DND-41 (cell line): Measurements from ENCODE around the gene NRXN2.

Experiments used
- ATAC-seq: fragments of 200-7000 bp; cut with Tn5 transposase; 3 replicates; pipeline ENCODE4 v1.9.1; 2021; ENCODE audit warnings: low read depth; ENCODE audit not compliant: insufficient read depth
- DNase-seq: peaks from one replicate; pipeline ENCODE4 v3.0.0-alpha.2; 2020
- H2AFZ ChIP-seq: 2 replicates; pipeline ENCODE4 v1.6.0; 2012; ENCODE audit warnings: low read depth, low read length
- H3K27ac ChIP-seq: 2 replicates; pipeline ENCODE4 v1.5.1; 2012; ENCODE audit warnings: low read length, inconsistent platforms
- H3K27me3 ChIP-seq: fragments of 200-600 bp; sonication (generic); 2 replicates; pipeline ENCODE4 v1.6.0; 2012; ENCODE audit warnings: low read length, mild to moderate bottlenecking, inconsistent platforms; ENCODE audit not compliant: insufficient read depth, poor library complexity
- H3K36me3 ChIP-seq: 2 replicates; pipeline ENCODE4 v1.5.1; 2012; ENCODE audit warnings: low read length, inconsistent platforms; ENCODE audit not compliant: insufficient read depth
- H3K4me1 ChIP-seq: 2 replicates; pipeline ENCODE4 v1.5.1; 2012; ENCODE audit warnings: mild to moderate bottlenecking, low read length; ENCODE audit not compliant: insufficient read depth
- H3K4me2 ChIP-seq: 2 replicates; pipeline ENCODE4 v1.6.0; 2012; ENCODE audit warnings: mild to moderate bottlenecking, moderate library complexity, low read length, inconsistent platforms; ENCODE audit not compliant: insufficient read depth
- H3K4me3 ChIP-seq, 2 experiments: fragments of 200-600 bp in 1 of 2; shearing (Covaris generic) in 1 of 2; 2 replicates each; pipeline ENCODE4 v1.5.1; 2012 to 2016; ENCODE audit warnings: inconsistent platforms in 2 of 2, low read length in 2 of 2, mild to moderate bottlenecking in 2 of 2, low read depth in 1 of 2, moderate library complexity in 1 of 2
- H3K79me2 ChIP-seq: 2 replicates; pipeline ENCODE4 v1.6.0; 2012; ENCODE audit warnings: low read length, inconsistent platforms; ENCODE audit not compliant: insufficient read depth
- H3K9ac ChIP-seq: 2 replicates; pipeline ENCODE4 v1.6.0; 2012; ENCODE audit warnings: low read depth, mild to moderate bottlenecking, inconsistent platforms, low read length, moderate library complexity
- H3K9me3 ChIP-seq: 2 replicates; pipeline ENCODE4 v1.5.1; 2012; ENCODE audit warnings: low read length, moderate library complexity, mild to moderate bottlenecking, inconsistent platforms; ENCODE audit not compliant: insufficient read depth, severe bottlenecking
- H4K20me1 ChIP-seq: 2 replicates; pipeline ENCODE4 v1.6.0; 2012; ENCODE audit warnings: low read length; ENCODE audit not compliant: insufficient read depth
- EZH2 ChIP-seq: IDR thresholded peaks from 3 replicates; pipeline ENCODE4 v1.6.1; 2012; ENCODE audit warnings: borderline replicate concordance, low read depth, mild to moderate bottlenecking, moderate library complexity, low read length, inconsistent platforms; ENCODE audit not compliant: severe bottlenecking
- TF ChIP-seq, protein P1 (sequence below): IDR thresholded peaks from 2 replicates; pipeline ENCODE4 v1.5.1; 2012; ENCODE audit warnings: borderline replicate concordance, low read length, moderate library complexity, mild to moderate bottlenecking; ENCODE audit not compliant: poor library complexity, severe bottlenecking; ENCODE audit errors: extremely low read depth

Gene NRXN2

DNA sequence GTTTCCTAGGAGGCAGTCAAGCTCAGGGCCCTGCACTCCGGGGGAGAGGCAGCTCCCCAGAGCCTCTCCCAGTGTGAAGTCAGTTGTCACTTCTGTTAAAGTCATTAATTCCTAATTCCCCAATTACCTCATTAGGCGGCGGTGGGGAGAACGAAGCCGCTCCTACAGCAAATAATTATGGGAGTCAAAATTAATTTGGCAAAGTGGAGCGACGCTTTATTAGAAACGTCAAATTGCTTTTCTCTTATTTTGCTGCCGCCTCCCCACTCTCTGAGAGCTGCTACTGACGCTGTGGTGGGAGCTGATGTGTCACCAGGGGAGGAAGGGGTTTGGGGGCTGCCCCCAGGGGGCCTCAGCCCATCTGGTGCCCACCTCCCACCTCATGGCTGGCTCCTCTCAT is 90.3 kb downstream of the NRXN2 start:
- no peak overlapping the region for H3K4me3 ChIP-seq
- H3K27me3 ChIP-seq: no peaks in the 10 kb centered on the region

DNA sequence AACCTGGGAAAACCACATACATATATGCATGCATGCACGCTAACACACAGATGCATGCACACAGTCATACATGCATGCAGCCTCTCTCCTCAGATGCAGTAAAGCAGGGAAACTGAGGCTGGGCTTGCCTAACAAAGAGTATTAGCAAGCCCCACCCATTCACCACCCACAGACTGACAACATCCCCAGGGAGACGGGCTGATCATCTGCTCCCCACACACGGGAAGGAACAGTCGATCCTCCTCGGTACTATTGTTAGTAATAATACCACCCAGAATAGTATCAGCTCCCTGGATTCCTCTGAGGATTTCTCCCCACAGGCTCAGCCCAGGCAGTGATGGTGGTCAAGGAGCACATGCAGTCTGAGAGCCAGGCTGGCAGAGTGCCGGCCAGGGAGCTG is 90.8 kb downstream of the NRXN2 start:
- Histone ChIP-seq H3K4me2 (no peak overlapping the region), H3K79me2 (no peaks in the 10 kb centered on the region), H3K9me3 (no peaks in the 10 kb centered on the region), H3K36me3 (no peaks in the 10 kb centered on the region), H3K4me3 (no peak overlapping the region), H3K4me1 (no peaks in the 10 kb centered on the region), H3K27me3 (no peaks in the 10 kb centered on the region), H4K20me1 (0 out of 2 replicates have a peak, but pooled peaks cover 6% of the 10 kb centered on the region), H3K9ac (no peak overlapping the region), H3K27ac (no peak overlapping the region), H2AFZ (no peak overlapping the region)
- no peak for TF ChIP-seq EZH2
- TF ChIP-seq, protein P1, sequence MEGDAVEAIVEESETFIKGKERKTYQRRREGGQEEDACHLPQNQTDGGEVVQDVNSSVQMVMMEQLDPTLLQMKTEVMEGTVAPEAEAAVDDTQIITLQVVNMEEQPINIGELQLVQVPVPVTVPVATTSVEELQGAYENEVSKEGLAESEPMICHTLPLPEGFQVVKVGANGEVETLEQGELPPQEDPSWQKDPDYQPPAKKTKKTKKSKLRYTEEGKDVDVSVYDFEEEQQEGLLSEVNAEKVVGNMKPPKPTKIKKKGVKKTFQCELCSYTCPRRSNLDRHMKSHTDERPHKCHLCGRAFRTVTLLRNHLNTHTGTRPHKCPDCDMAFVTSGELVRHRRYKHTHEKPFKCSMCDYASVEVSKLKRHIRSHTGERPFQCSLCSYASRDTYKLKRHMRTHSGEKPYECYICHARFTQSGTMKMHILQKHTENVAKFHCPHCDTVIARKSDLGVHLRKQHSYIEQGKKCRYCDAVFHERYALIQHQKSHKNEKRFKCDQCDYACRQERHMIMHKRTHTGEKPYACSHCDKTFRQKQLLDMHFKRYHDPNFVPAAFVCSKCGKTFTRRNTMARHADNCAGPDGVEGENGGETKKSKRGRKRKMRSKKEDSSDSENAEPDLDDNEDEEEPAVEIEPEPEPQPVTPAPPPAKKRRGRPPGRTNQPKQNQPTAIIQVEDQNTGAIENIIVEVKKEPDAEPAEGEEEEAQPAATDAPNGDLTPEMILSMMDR: no peak
- ATAC-seq: no peak
- no peak for DNase-seq

More for the DNA sequence above, 90.3 kb downstream of the NRXN2 start:
- H2AFZ ChIP-seq: no peak overlapping the region
- no peaks in the 10 kb centered on the region for H3K4me1 ChIP-seq
- H3K9me3 ChIP-seq: no peaks in the 10 kb centered on the region
- H3K9ac ChIP-seq: no peak overlapping the region
- H3K4me2 ChIP-seq: no peak overlapping the region
- 0 out of 2 replicates have a peak, but pooled peaks cover 6% of the 10 kb centered on the region for H4K20me1 ChIP-seq
- no peak for DNase-seq
- TF ChIP-seq, protein P1: no peak
- TF ChIP-seq EZH2: no peak
- no peak for ATAC-seq
- H3K36me3 ChIP-seq: no peaks in the 10 kb centered on the region
- H3K27ac ChIP-seq: no peak overlapping the region
- no peaks in the 10 kb centered on the region for H3K79me2 ChIP-seq

DNA sequence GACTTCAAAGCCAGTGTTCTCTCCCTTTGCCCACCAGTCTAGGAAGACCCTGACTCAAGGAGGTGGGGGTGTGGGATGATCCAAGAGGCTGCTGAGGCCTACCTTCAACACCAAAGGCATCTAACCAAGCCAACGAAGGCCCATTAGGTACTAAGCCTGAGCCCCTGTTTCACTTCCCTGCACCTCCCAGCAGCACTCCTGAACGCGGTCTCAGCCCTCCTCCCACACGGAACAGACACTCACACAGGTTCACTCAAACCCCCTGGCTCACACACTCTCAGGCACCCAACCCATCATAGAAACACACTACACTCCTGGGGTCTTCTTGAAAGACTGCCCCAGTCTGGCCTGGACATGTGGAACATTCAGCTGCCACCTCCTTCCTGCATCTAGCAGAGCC is 91.3 kb downstream of the NRXN2 start:
- TF ChIP-seq EZH2: no peak
- TF ChIP-seq, protein P1: no peak
- Histone ChIP-seq H2AFZ (no peak overlapping the region), H3K27ac (no peak overlapping the region), H3K27me3 (no peaks in the 10 kb centered on the region), H4K20me1 (0 out of 2 replicates have a peak, but pooled peaks cover 6% of the 10 kb centered on the region), H3K4me3 (no peak overlapping the region), H3K9me3 (no peaks in the 10 kb centered on the region), H3K79me2 (no peaks in the 10 kb centered on the region), H3K36me3 (no peaks in the 10 kb centered on the region), H3K9ac (no peak overlapping the region), H3K4me1 (no peaks in the 10 kb centered on the region), H3K4me2 (no peak overlapping the region)
- ATAC-seq (no peak), DNase-seq (no peak)
